Natural killer cell treated with Interleukin-12 subunit alpha and Interleukin-12 subunit beta and Interleukin-15 and Interleukin-18, amount 100 ng/mL, for 72 hours (primary cell): ENCODE results near the gene ADAMTSL2. TPM values are rescaled to one million over a fixed set of nuclear protein-coding genes. Genes with fewer than 3 reads are reported as not detected.

Source experiments
- ATAC-seq, 2 donors: fragments of 150-1000 bp; cut with Tn5 transposase in 1 of 2; sonication (Bioruptor Pico), chemical (Tn5 transposase) in 1 of 2; 2 replicates each; pipeline ENCODE4 v1.10.0; 2021
- DNase-seq: peaks from one replicate; pipeline ENCODE4 v3.0.0; 2022; ENCODE audit warnings: low spot score
- H3K27ac Mint-ChIP-seq, 2 donors: 1 replicate in 1 of 2; 2 replicates in 1 of 2; pipeline ENCODE4 v1.8.0; 2022; ENCODE audit warnings: mixed read lengths in 2 of 2, mild to moderate bottlenecking in 1 of 2, moderate library complexity in 1 of 2
- H3K27me3 Mint-ChIP-seq, 2 donors: 1 replicate in 1 of 2; 2 replicates in 1 of 2; pipeline ENCODE4 v1.8.0; 2022; ENCODE audit warnings: mixed read lengths in 2 of 2
- H3K36me3 Mint-ChIP-seq: one replicate; pipeline ENCODE4 v1.8.0; 2022; ENCODE audit warnings: mixed read lengths
- H3K4me1 Mint-ChIP-seq, 2 donors: 1 replicate in 1 of 2; 2 replicates in 1 of 2; pipeline ENCODE4 v1.8.0; 2022; ENCODE audit warnings: low read depth in 2 of 2, mixed read lengths in 2 of 2, mild to moderate bottlenecking in 1 of 2
- H3K4me3 Mint-ChIP-seq: one replicate; pipeline ENCODE4 v1.8.0; 2022; ENCODE audit warnings: mixed read lengths
- H3K9me3 Mint-ChIP-seq: 2 replicates; pipeline ENCODE4 v1.8.0; 2022; ENCODE audit warnings: mixed read lengths
- total RNA-seq, 2 donors: library from RNA; stranded (reverse); gene quantifications; one replicate each; pipeline ENCODE4 v1.2.3, GENCODE V29; 2022

Gene ADAMTSL2
- total RNA-seq, 2 donors from 2014 or later: not detected

- Mint-ChIP-seq H3K9me3 (no peaks in the 10 kb centered on the region), H3K4me3 (no peak overlapping the region), H3K27me3 (peaks cover 8% of the 10 kb centered on the region in 2 donors), H3K36me3 (no peaks in the 10 kb centered on the region), H3K4me1 (no peaks in the 10 kb centered on the region), H3K27ac (no peak overlapping the region)
- no peak for DNase-seq
- no peak for ATAC-seq
These were observed 35.6 kb downstream of the ADAMTSL2 start for GRCh38 chr9:133569891-133570690.

GRCh38 chr9:133570691-133571080 is 36.2 kb downstream of the ADAMTSL2 start:
- Mint-ChIP-seq H3K36me3 (no peaks in the 10 kb centered on the region), H3K9me3 (no peaks in the 10 kb centered on the region), H3K27me3 (peaks cover 8 to 13% of the 10 kb centered on the region in 2 donors), H3K4me1 (no peaks in the 10 kb centered on the region), H3K27ac (no peak overlapping the region), H3K4me3 (no peak overlapping the region)
- DNase-seq (no peak), ATAC-seq (no peak)

GRCh38 chr9:133571391-133571890 is 36.9 kb downstream of the ADAMTSL2 start:
- ATAC-seq (no peak), DNase-seq (no peak)
- Mint-ChIP-seq H3K4me3 (no peak overlapping the region), H3K27me3 (peaks cover 10 to 17% of the 10 kb centered on the region in 2 donors), H3K36me3 (no peaks in the 10 kb centered on the region), H3K27ac (no peak overlapping the region), H3K4me1 (peaks cover 0 to under 1% of the 10 kb centered on the region in 2 donors), H3K9me3 (no peaks in the 10 kb centered on the region)

- no peak overlapping the region for H3K4me3 Mint-ChIP-seq
- H3K27ac Mint-ChIP-seq: no peak overlapping the region
- DNase-seq (no peak), ATAC-seq (no peak)
- no peaks in the 10 kb centered on the region for H3K36me3 Mint-ChIP-seq
- H3K27me3 Mint-ChIP-seq: peaks cover 16 to 23% of the 10 kb centered on the region in 2 donors
- H3K4me1 Mint-ChIP-seq: peaks cover 6 to 7% of the 10 kb centered on the region in 2 donors
- no peaks in the 10 kb centered on the region for H3K9me3 Mint-ChIP-seq
These were observed 37.5 kb downstream of the ADAMTSL2 start for GRCh38 chr9:133571896-133572595.

- Mint-ChIP-seq H3K36me3 (no peaks in the 10 kb centered on the region), H3K27ac (no peak overlapping the region), H3K27me3 (peaks cover 16 to 21% of the 10 kb centered on the region in 2 donors), H3K4me3 (no peak overlapping the region), H3K4me1 (peaks cover 6 to 7% of the 10 kb centered on the region in 2 donors), H3K9me3 (no peaks in the 10 kb centered on the region)
- no peak for DNase-seq
- no peak for ATAC-seq
These were observed 38.4 kb downstream of the ADAMTSL2 start for GRCh38 chr9:133572821-133573361.

- Mint-ChIP-seq H3K9me3 (no peaks in the 10 kb centered on the region), H3K36me3 (no peaks in the 10 kb centered on the region), H3K4me1 (peaks cover 6 to 7% of the 10 kb centered on the region in 2 donors), H3K4me3 (no peak overlapping the region), H3K27ac (no peak overlapping the region), H3K27me3 (peaks cover 18 to 23% of the 10 kb centered on the region in 2 donors)
- no peak for DNase-seq
- no peak for ATAC-seq
These were observed 39.4 kb downstream of the ADAMTSL2 start for GRCh38 chr9:133573791-133574515.

- Mint-ChIP-seq H3K4me1 (peaks cover 6 to 7% of the 10 kb centered on the region in 2 donors), H3K27me3 (peaks cover 15 to 22% of the 10 kb centered on the region in 2 donors), H3K36me3 (no peaks in the 10 kb centered on the region), H3K4me3 (no peak overlapping the region), H3K27ac (no peak overlapping the region), H3K9me3 (no peaks in the 10 kb centered on the region)
- ATAC-seq (no peak), DNase-seq (no peak)
These were observed 40.3 kb downstream of the ADAMTSL2 start for GRCh38 chr9:133574771-133575170.

- no peaks in the 10 kb centered on the region for H3K9me3 Mint-ChIP-seq
- H3K27ac Mint-ChIP-seq: no peak overlapping the region
- ATAC-seq (no peak), DNase-seq (no peak)
- no peak overlapping the region for H3K4me3 Mint-ChIP-seq
- H3K4me1 Mint-ChIP-seq: peaks cover 6 to 7% of the 10 kb centered on the region in 2 donors
- H3K36me3 Mint-ChIP-seq: no peaks in the 10 kb centered on the region
- H3K27me3 Mint-ChIP-seq: peaks cover 18 to 23% of the 10 kb centered on the region in 2 donors
These were observed 40.9 kb downstream of the ADAMTSL2 start for GRCh38 chr9:133575186-133576030.

GRCh38 chr9:133576031-133576874 is 41.7 kb downstream of the ADAMTSL2 start:
- Mint-ChIP-seq H3K9me3 (no peaks in the 10 kb centered on the region), H3K36me3 (no peaks in the 10 kb centered on the region), H3K27ac (no peak overlapping the region), H3K27me3 (peaks cover 24 to 26% of the 10 kb centered on the region in 2 donors), H3K4me3 (no peak overlapping the region), H3K4me1 (peaks cover 6 to 7% of the 10 kb centered on the region in 2 donors)
- ATAC-seq (no peak), DNase-seq (no peak)

- Mint-ChIP-seq H3K9me3 (no peaks in the 10 kb centered on the region), H3K36me3 (no peaks in the 10 kb centered on the region)
These were observed 42.6 kb downstream of the ADAMTSL2 start for GRCh38 chr9:133576875-133577736.

GRCh38 chr9:133577737-133578112 is 43.2 kb downstream of the ADAMTSL2 start:
- Mint-ChIP-seq H3K4me1 (peaks cover 6 to 7% of the 10 kb centered on the region in 2 donors), H3K4me3 (no peak overlapping the region), H3K36me3 (no peaks in the 10 kb centered on the region), H3K9me3 (no peaks in the 10 kb centered on the region), H3K27me3 (peaks cover 29 to 30% of the 10 kb centered on the region in 2 donors), H3K27ac (no peak overlapping the region)
- DNase-seq (no peak), ATAC-seq (no peak)

More at GRCh38 chr9:133576875-133577736, 42.6 kb downstream of the ADAMTSL2 start:
- DNase-seq (no peak), ATAC-seq (no peak)
- no peak overlapping the region for H3K27ac Mint-ChIP-seq
- peaks cover 6 to 7% of the 10 kb centered on the region in 2 donors for H3K4me1 Mint-ChIP-seq
- H3K27me3 Mint-ChIP-seq: peaks cover 29 to 30% of the 10 kb centered on the region in 2 donors
- H3K4me3 Mint-ChIP-seq: no peak overlapping the region
